Muscle layer of colon (tissue), 2 donors: ENCODE measurements around the gene GPR15.

Source experiments
- H3K27ac ChIP-seq: one replicate; pipeline ENCODE4 v1.7.0; 2013; ENCODE audit warnings: low read depth, mild to moderate bottlenecking, low read length, moderate library complexity
- H3K27me3 ChIP-seq, 2 donors: one replicate each; pipeline ENCODE4 v1.7.0; 2013; ENCODE audit warnings: low read length in 2 of 2, mild to moderate bottlenecking in 2 of 2; ENCODE audit not compliant: insufficient read depth in 2 of 2, control insufficient read depth in 1 of 2
- H3K36me3 ChIP-seq: one replicate; pipeline ENCODE4 v1.7.0; 2013; ENCODE audit warnings: mild to moderate bottlenecking, low read length; ENCODE audit not compliant: insufficient read depth
- H3K4me1 ChIP-seq: one replicate; pipeline ENCODE4 v1.7.0; 2013; ENCODE audit warnings: mild to moderate bottlenecking, low read length; ENCODE audit not compliant: insufficient read depth
- H3K4me3 ChIP-seq, 2 donors: one replicate each; pipeline ENCODE4 v1.7.0; 2013; ENCODE audit warnings: low read length in 2 of 2, low read depth in 1 of 2, mild to moderate bottlenecking in 1 of 2, moderate library complexity in 1 of 2
- H3K9ac ChIP-seq: one replicate; pipeline ENCODE4 v1.7.0; 2013; ENCODE audit warnings: low read length
- H3K9me3 ChIP-seq: one replicate; pipeline ENCODE4 v1.7.0; 2013; ENCODE audit warnings: mild to moderate bottlenecking, low read length
- donor health status: abdominal sarcoma.
- donor health status: Adenocarcinoma of cecum.

GPR15 gene

GRCh38 chr3:98561727-98562521 lies 30.1 kb downstream of the GPR15 start:
- H3K9ac ChIP-seq: no peak overlapping the region
- no peaks in the 10 kb centered on the region for H3K27me3 ChIP-seq
- H3K4me3 ChIP-seq: no peak overlapping the region
- no peak overlapping the region for H3K27ac ChIP-seq
- H3K9me3 ChIP-seq: no peaks in the 10 kb centered on the region
- H3K4me1 ChIP-seq: no peaks in the 10 kb centered on the region
- no peaks in the 10 kb centered on the region for H3K36me3 ChIP-seq

GRCh38 chr3:98563661-98564281 lies 32.0 kb downstream of the GPR15 start:
- Histone ChIP-seq H3K27me3 (no peaks in the 10 kb centered on the region), H3K4me3 (no peak overlapping the region), H3K36me3 (no peaks in the 10 kb centered on the region), H3K9me3 (no peaks in the 10 kb centered on the region), H3K27ac (no peak overlapping the region), H3K4me1 (no peaks in the 10 kb centered on the region), H3K9ac (no peak overlapping the region)

- Histone ChIP-seq H3K4me1 (no peaks in the 10 kb centered on the region), H3K9ac (no peak overlapping the region), H3K36me3 (no peaks in the 10 kb centered on the region), H3K27ac (no peak overlapping the region), H3K4me3 (no peak overlapping the region), H3K9me3 (no peaks in the 10 kb centered on the region), H3K27me3 (no peaks in the 10 kb centered on the region)
Measured at GRCh38 chr3:98564282-98565005, 32.7 kb downstream of the GPR15 start.

- no peaks in the 10 kb centered on the region for H3K9me3 ChIP-seq
- H3K9ac ChIP-seq: no peak overlapping the region
- no peaks in the 10 kb centered on the region for H3K27me3 ChIP-seq
- no peaks in the 10 kb centered on the region for H3K4me1 ChIP-seq
- H3K36me3 ChIP-seq: no peaks in the 10 kb centered on the region
- H3K4me3 ChIP-seq: no peak overlapping the region
- H3K27ac ChIP-seq: no peak overlapping the region
Measured at GRCh38 chr3:98565237-98565643, 33.5 kb downstream of the GPR15 start.

- Histone ChIP-seq H3K4me3 (no peak overlapping the region), H3K36me3 (no peaks in the 10 kb centered on the region), H3K27me3 (no peaks in the 10 kb centered on the region), H3K9ac (no peak overlapping the region), H3K27ac (no peak overlapping the region), H3K4me1 (no peaks in the 10 kb centered on the region), H3K9me3 (no peaks in the 10 kb centered on the region)
Measured at GRCh38 chr3:98565843-98566242, 34.1 kb downstream of the GPR15 start.

- Histone ChIP-seq H3K9me3 (no peaks in the 10 kb centered on the region), H3K9ac (no peak overlapping the region), H3K4me1 (no peaks in the 10 kb centered on the region), H3K27ac (no peak overlapping the region), H3K4me3 (no peak overlapping the region), H3K27me3 (no peaks in the 10 kb centered on the region), H3K36me3 (no peaks in the 10 kb centered on the region)
Measured at GRCh38 chr3:98567666-98568270, 36.0 kb downstream of the GPR15 start.

- Histone ChIP-seq H3K27me3 (no peaks in the 10 kb centered on the region), H3K36me3 (no peaks in the 10 kb centered on the region), H3K27ac (no peak overlapping the region), H3K4me1 (no peaks in the 10 kb centered on the region), H3K9ac (no peak overlapping the region), H3K9me3 (no peaks in the 10 kb centered on the region), H3K4me3 (no peak overlapping the region)
Measured at GRCh38 chr3:98568402-98568801, 36.6 kb downstream of the GPR15 start.

GRCh38 chr3:98573181-98573728 lies 41.5 kb downstream of the GPR15 start:
- H3K9ac ChIP-seq: no peak overlapping the region
- no peaks in the 10 kb centered on the region for H3K4me1 ChIP-seq
- H3K4me3 ChIP-seq: no peak overlapping the region
- no peaks in the 10 kb centered on the region for H3K27me3 ChIP-seq
- peaks cover 9% of the 10 kb centered on the region for H3K36me3 ChIP-seq
- H3K9me3 ChIP-seq: no peaks in the 10 kb centered on the region
- no peak overlapping the region for H3K27ac ChIP-seq

- H3K27me3 ChIP-seq: no peaks in the 10 kb centered on the region
- H3K27ac ChIP-seq: no peak overlapping the region
- no peak overlapping the region for H3K4me3 ChIP-seq
- H3K9ac ChIP-seq: no peak overlapping the region
- H3K4me1 ChIP-seq: no peaks in the 10 kb centered on the region
- peaks cover 16% of the 10 kb centered on the region for H3K36me3 ChIP-seq
- H3K9me3 ChIP-seq: no peaks in the 10 kb centered on the region
Measured at GRCh38 chr3:98574132-98574531, 42.4 kb downstream of the GPR15 start.

- Histone ChIP-seq H3K9ac (no peak overlapping the region), H3K27me3 (no peaks in the 10 kb centered on the region), H3K9me3 (no peaks in the 10 kb centered on the region), H3K4me3 (no peak overlapping the region), H3K36me3 (peaks cover 32% of the 10 kb centered on the region), H3K27ac (no peak overlapping the region), H3K4me1 (no peaks in the 10 kb centered on the region)
Measured at GRCh38 chr3:98577178-98577895, 45.6 kb downstream of the GPR15 start.
